MM.1S (cell line): ENCODE results near the gene ME2.

Source experiments
- CTCF ChIP-seq: fragments of 300-600 bp; sonication (generic); IDR thresholded peaks from 2 replicates; pipeline ENCODE4 v1.5.1; 2016; ENCODE audit warnings: antibody characterized with exemption, low read length, mixed read lengths
- EZH2 ChIP-seq: fragments of 300-600 bp; sonication (generic); optimal IDR thresholded peaks from 2 replicates; pipeline ENCODE3; 2017; ENCODE audit warnings: low read depth, mild to moderate bottlenecking, antibody characterized with exemption, low read length, mixed read lengths
- EZH2phosphoT487 ChIP-seq: fragments of 300-600 bp; sonication (generic); IDR thresholded peaks from 2 replicates; pipeline ENCODE4 v1.6.1; 2018; ENCODE audit warnings: antibody characterized with exemption, low read length

DNA sequence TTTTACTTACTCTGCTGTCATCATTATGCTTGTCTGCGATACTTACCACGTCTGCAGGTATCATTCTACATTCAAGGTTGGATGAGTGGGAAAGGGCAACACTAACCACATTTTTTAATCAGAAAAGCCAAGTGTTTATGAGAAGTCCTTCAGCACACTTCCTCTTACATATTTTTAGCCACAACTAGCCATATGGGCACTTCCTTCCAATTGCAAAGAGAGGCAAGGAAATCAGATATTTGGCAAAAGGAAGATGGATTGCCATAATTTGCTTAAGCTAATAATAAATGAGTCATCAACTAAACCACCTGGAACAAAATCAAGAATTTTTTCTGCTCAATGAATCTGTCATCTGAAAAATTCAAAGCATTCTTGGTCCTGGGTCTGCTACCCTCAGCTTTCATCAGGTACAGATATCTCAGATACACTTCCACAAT is 42.4 kb upstream of the ME2 start:
- no peak for TF ChIP-seq CTCF
- TF ChIP-seq EZH2: no peak
- TF ChIP-seq EZH2phosphoT487: no peak
